ENCODE results near the gene BTBD16.

BTBD16 gene

DNA sequence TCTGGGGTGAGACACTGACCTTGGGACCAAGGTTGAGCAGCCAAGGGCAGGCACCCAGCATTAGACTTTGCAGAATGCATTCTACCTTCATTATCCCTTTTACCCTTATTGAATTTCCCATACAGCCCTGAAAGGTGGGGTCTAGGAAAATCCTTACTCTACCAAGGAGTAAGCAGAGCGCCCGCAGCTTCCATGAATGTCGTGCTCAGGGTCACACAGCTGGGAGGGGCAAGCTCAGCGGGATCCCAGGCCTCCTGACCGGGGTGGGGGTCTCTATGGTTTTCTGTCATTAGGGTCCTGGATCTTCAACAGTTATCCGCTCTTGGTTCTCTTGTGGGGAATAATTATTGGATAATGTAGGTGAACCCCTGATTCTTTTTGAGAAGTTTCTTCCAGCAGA is 30.7 kb upstream of the BTBD16 start:
- Mint-ChIP-seq H3K36me3 (ENCODE audit: low read depth) (no peaks in the 10 kb centered on the region), H3K4me1 (ENCODE audit: low read depth) (no peaks in the 10 kb centered on the region), H3K27ac (no peak overlapping the region), H3K27me3 (no peaks in the 10 kb centered on the region), H3K9me3 (no peaks in the 10 kb centered on the region), H3K4me3 (no peak overlapping the region)
- intact Hi-C loops (cut with micrococcal nuclease), result no loop called here

DNA sequence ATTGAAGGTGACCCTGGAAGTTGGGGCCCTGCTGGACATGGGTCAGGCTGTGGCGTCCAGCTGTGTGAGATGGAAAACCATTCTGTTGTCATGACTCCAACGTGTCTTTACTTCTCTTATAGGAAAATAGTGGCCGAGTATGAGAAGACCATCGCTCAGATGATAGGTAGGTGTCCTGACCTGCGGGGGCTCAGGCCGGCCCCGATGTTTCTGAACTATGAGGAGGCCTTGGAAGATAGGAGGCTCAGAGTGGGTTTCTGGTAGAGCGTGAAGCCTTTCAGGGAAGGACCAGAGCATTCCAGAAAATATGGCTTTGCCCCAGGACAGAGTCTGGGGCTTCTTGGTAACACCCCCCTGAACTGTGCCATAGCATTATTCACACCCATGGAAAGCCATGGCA is 29.3 kb upstream of the BTBD16 start:
- intact Hi-C loops (cut with micrococcal nuclease), result no loop called here
- Mint-ChIP-seq H3K4me1 (ENCODE audit: low read depth) (no peaks in the 10 kb centered on the region), H3K27ac (no peak overlapping the region), H3K4me3 (no peak overlapping the region), H3K27me3 (no peaks in the 10 kb centered on the region), H3K36me3 (ENCODE audit: low read depth) (no peaks in the 10 kb centered on the region), H3K9me3 (no peaks in the 10 kb centered on the region)

DNA sequence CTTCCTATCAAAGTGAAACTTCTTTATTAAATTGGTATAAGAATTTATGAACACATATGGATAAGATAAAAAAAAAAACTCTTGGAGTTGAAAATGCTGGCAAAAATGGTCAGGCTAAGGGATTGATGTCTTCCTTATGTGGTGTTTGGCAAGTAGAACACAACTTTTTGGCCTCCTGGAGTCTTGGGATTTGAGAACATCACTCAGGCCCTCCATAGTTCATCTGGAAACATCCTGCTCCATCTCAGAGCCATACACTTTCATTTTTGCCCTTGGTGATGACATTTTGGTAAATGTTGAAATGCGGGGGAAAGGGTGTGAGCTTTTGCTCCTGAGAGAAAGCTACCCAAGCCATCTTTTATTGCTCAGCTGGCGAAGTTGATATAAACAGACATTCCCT is 27.5 kb upstream of the BTBD16 start:
- Mint-ChIP-seq H3K4me1 (ENCODE audit: low read depth) (no peaks in the 10 kb centered on the region), H3K36me3 (ENCODE audit: low read depth) (no peaks in the 10 kb centered on the region), H3K9me3 (no peaks in the 10 kb centered on the region), H3K27ac (no peak overlapping the region), H3K4me3 (no peak overlapping the region), H3K27me3 (no peaks in the 10 kb centered on the region)
- intact Hi-C loops (cut with micrococcal nuclease), result no loop called here

DNA sequence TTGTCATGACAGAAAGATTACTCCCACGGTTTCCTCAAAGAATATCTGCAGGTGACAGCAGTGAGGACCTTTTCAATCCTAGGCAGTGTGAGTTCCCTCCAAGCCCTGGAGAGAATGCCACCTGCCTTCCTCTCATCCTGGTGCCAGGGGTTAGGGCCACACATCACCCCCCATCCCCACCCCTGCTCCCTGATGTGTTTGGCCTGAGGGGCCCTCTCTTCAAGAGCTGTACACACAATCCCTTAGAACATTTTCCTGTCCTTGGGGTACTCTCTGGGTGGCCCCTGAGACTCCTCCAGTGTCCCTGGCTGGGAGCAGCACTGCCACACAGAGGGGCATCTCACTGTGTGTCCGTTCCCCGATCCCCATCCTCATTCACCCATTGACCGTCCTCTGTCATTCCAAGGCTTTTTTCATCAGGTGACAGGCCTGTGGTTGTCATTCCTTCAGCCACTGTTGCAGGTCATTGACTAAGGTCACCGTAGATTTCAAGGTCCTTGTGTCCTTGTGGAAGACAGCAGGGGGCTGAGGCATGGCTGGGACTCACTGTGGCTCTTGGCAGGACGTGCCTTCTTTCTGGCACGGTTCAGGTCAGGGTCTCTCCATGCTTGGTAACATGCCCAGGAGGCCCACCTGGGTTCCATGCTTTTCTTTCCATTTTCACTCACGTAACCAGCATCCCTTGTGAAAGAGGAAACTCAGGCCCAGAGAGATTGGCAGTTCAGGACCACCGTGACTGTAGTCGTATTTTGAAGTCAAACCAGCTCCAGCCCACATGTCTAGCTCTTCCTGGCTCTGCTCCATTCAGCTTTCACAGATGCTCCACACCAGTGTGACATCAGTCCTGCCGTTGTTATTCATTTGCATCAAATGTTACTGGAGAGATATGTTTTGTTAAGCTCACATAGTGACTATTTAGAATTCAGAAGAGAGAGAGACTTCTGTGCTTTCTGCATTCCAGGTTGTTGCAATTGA is 26.8 kb upstream of the BTBD16 start:
- Mint-ChIP-seq H3K36me3 (ENCODE audit: low read depth) (no peaks in the 10 kb centered on the region), H3K27ac (no peak overlapping the region)
- intact Hi-C loops (cut with micrococcal nuclease), result no loop called here

DNA sequence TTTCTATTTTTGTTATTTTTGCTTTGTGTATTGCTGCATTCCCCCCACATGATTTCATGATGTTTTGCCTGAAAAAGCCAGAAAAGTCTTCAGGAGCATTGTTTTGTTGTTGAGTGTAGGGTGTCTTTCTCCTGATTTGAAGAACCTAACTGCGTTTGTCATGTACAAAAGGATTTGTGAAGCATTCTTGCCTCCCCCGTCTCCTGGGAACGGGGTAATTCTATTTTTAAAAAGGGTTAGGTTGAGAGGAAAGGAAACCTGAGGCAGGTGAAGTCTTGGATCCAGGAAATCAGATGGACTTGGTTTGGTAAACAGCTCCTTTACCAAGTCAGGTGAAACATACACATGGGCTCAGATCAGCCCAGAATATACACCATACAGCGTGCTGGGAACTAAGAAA is 26.0 kb upstream of the BTBD16 start:
- no peaks in the 10 kb centered on the region for H3K36me3 Mint-ChIP-seq (ENCODE audit: low read depth)
- H3K4me1 Mint-ChIP-seq (ENCODE audit: low read depth), result no peaks in the 10 kb centered on the region
- H3K27me3 Mint-ChIP-seq, result no peaks in the 10 kb centered on the region
- no peaks in the 10 kb centered on the region for H3K9me3 Mint-ChIP-seq
- H3K4me3 Mint-ChIP-seq, result no peak overlapping the region
- no peak overlapping the region for H3K27ac Mint-ChIP-seq
- intact Hi-C loops (cut with micrococcal nuclease), result no loop called here

More for the DNA sequence above, 26.8 kb upstream of the BTBD16 start:
- Mint-ChIP-seq H3K4me3 (no peak overlapping the region), H3K4me1 (ENCODE audit: low read depth) (no peaks in the 10 kb centered on the region), H3K27me3 (no peaks in the 10 kb centered on the region), H3K9me3 (no peaks in the 10 kb centered on the region)

DNA sequence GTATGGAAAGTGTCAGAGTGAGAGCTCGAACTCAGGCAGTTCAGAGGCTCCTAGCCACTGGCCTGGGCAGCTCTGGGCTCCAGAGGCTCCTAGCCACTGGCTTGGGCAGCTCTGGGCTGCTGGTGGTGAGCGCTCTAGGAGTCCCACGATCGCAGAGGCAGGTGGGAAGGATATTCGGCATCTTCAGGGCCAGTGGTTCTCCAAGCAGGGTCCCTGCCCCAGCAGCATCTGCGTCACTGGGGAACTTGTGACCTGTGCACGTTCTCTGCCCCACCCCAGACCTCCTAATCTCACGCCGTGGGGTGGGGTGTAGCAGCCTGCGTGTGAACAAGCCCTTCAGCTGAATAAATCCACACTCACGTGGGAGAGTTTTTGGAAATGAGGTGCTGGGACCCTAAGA is 25.2 kb upstream of the BTBD16 start:
- Mint-ChIP-seq H3K36me3 (ENCODE audit: low read depth) (no peaks in the 10 kb centered on the region), H3K4me3 (no peak overlapping the region), H3K27me3 (no peaks in the 10 kb centered on the region), H3K27ac (no peak overlapping the region), H3K4me1 (ENCODE audit: low read depth) (no peaks in the 10 kb centered on the region), H3K9me3 (no peaks in the 10 kb centered on the region)
- intact Hi-C loops (cut with micrococcal nuclease), result no loop called here

DNA sequence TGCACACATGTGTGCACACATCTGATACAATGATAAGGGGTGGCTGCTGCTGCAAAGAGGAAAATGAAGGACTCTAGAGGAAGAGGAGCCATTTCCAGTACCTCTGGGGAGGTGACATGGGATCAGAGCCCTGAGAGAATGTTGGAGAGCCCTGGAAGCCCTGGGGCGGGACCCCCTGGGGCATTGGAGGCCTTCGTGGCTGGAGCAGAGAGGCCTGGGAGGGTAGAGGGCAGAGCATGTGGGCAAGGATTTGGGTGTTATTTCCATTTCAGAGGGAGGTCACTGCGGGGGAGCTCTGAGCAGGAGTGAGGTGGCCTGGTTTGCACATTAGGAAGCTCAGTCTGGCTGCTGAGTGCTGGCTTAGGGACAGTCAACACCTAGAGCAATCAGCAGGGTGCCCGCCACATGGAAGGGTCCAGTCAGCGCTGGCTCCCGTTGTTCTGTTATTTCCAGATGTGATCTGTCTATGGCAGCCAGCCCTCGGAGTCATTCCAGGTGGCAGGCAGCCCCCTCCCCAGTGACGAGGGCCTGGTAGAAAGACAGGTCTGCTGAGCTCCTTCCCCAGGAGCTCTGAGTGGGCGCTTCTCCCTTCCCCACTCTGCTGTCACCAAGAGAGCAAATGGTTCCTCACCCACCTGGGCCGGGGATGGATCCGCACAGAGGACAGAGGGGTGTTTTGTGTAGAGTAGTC is 24.1 kb upstream of the BTBD16 start:
- no peaks in the 10 kb centered on the region for H3K9me3 Mint-ChIP-seq
- H3K4me3 Mint-ChIP-seq, result no peak overlapping the region
- no peaks in the 10 kb centered on the region for H3K36me3 Mint-ChIP-seq (ENCODE audit: low read depth)
- H3K27ac Mint-ChIP-seq, result no peak overlapping the region
- no peaks in the 10 kb centered on the region for H3K27me3 Mint-ChIP-seq
- H3K4me1 Mint-ChIP-seq (ENCODE audit: low read depth), result no peaks in the 10 kb centered on the region
- intact Hi-C loops (cut with micrococcal nuclease), result no loop called here

DNA sequence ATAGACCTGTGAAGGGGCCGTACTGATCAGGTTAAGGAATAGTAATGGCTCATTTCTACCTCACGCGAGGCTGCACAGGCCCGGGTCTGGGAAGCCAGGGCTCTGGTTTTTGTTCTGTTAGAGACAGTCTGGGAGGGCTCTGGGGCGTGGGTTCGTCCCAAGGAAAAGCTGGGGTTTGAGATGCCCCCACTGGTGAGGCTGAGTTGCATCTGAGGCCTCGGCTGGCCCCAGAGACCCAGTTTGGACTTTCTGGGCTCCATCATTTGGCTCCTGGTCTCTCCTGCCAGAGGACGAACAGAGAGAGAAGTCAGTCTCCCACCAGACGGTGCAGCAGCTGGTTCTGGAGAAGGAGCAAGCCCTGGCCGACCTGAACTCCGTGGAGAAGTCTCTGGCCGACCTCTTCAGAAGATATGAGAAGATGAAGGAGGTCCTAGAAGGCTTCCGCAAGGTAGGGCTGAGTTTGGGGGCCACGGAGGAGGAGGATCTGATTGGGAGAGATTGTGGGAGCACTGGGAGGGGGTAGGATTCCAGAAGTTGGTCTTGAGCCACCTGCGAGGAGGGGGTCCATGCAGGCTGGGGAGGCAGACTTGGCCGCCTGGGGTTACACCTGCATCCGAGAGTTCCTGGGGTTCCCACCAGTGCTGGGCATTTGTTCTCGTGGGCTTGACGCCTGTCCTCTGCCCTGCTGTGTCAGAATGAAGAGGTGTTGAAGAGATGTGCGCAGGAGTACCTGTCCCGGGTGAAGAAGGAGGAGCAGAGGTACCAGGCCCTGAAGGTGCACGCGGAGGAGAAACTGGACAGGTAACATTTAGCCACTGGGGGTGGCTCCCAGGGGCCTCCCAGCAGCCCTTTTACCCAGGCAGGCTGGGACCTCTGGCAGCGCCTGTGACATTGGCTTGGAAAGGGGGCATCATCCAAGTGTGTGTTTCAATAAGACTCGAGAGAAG is 22.5 kb upstream of the BTBD16 start:
- no peak overlapping the region for H3K4me3 Mint-ChIP-seq
- H3K27me3 Mint-ChIP-seq, result no peaks in the 10 kb centered on the region
- H3K4me1 Mint-ChIP-seq (ENCODE audit: low read depth), result no peaks in the 10 kb centered on the region
- no peak overlapping the region for H3K27ac Mint-ChIP-seq
- intact Hi-C loops (cut with micrococcal nuclease), result no loop called here
- H3K36me3 Mint-ChIP-seq (ENCODE audit: low read depth), result no peaks in the 10 kb centered on the region
- H3K9me3 Mint-ChIP-seq, result no peaks in the 10 kb centered on the region

DNA sequence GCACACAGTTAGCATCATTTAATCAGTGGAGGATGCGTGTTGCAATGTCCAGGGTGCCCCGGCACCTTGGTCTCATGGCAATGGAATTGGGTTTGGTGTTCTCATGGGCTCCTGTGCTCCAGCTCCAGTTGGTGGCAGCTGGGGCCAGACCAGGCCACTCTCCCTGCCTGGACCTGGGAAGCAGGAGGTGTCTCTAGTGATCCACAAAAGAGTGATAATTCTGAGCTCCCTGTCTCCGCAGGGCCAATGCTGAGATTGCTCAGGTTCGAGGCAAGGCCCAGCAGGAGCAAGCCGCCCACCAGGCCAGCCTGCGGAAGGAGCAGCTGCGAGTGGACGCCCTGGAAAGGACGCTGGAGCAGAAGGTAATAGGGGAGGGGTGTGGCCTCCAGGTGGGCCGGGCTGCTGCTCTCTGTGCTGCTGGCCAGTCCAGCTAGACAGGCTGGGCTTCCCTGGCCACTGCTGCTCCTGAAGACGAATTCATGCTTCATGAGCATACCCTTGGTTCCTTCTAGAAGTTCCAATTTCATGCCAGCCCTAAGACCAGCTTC is 21.7 kb upstream of the BTBD16 start:
- intact Hi-C loops (cut with micrococcal nuclease), result no loop called here
- Mint-ChIP-seq H3K27ac (no peak overlapping the region), H3K9me3 (no peaks in the 10 kb centered on the region), H3K36me3 (ENCODE audit: low read depth) (no peaks in the 10 kb centered on the region), H3K4me3 (no peak overlapping the region), H3K27me3 (no peaks in the 10 kb centered on the region), H3K4me1 (ENCODE audit: low read depth) (no peaks in the 10 kb centered on the region)

DNA sequence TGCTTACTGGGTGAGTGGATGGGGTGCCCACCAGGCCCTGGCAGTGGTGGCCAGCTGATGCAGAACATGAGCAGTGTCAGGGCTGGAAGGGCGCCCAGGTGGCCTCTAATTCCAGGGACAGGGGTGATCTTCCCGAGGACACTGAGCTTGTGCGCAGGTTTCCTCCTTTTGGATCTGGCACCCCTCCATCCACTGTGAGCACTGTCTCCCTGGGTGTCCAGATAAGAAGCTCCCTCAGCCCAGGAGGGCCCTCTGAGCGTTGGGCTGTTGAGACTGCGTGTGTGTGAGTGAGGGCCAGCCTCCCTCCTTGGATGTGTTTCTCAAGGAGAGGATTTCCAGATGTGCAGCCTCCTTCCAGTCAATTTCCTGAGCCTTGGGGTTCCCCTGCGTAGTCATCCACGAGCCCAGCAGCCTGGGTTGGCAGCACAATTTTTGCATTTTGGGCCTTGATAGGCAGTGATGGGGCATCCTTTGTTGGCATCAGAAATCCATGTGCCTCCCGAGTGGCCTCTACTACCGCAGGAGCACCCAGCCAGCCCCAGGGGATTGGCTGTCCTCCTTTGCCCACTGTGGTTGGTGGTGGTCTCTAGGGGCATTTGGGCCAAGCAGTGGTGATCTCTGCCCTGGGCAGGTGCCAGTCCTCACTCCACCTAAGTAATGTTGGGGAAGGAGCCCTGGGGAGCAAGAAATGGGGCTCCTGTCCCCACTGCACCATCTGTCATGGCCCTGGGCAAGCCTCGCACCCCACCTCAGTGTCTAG is 20.9 kb upstream of the BTBD16 start:
- Mint-ChIP-seq H3K4me1 (ENCODE audit: low read depth) (no peaks in the 10 kb centered on the region), H3K36me3 (ENCODE audit: low read depth) (no peaks in the 10 kb centered on the region), H3K9me3 (no peaks in the 10 kb centered on the region), H3K4me3 (no peak overlapping the region), H3K27me3 (no peaks in the 10 kb centered on the region), H3K27ac (no peak overlapping the region)
- intact Hi-C loops (cut with micrococcal nuclease), result no loop called here

DNA sequence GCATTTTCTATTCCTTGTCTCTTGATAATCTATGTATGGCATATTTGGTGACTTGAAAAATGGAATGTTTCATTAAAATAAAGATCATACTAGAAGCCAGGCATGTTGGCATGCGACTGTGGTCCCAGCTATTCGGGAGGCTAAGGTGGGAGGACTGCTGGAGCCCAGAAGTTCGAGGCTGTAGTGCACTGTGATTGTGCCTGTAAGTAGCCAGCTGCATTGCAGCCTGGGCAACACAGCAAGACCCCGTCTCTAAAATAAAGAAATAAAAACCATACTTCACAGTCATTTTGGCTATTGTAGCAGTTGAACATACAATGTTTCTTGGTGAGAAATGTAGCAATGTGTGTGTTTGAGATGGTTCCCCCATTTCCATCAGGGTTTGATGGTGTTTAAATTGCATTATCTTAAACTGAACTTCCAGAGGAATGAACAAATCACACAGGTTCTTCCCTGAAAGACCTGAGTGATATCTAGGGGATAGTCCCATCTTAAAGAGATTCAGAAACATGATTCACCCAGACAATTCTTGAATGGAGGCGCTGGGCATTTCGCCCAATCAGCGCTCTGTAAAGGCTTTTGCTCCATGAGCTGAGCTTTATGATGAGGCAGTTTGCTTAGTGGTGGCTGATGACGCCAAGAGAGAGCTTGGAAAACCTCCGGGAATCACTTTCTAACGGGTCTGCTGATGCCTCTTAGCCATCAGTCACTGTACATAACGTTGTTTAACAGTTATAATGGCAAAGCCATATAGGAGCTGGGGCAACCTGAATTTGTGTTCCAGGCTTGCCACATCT is 19.4 kb upstream of the BTBD16 start:
- H3K9me3 Mint-ChIP-seq, result no peaks in the 10 kb centered on the region
- H3K4me1 Mint-ChIP-seq (ENCODE audit: low read depth), result no peaks in the 10 kb centered on the region
- H3K36me3 Mint-ChIP-seq (ENCODE audit: low read depth), result no peaks in the 10 kb centered on the region
- H3K4me3 Mint-ChIP-seq, result no peak overlapping the region
- H3K27ac Mint-ChIP-seq, result no peak overlapping the region
- intact Hi-C loops (cut with micrococcal nuclease), result no loop called here
- H3K27me3 Mint-ChIP-seq, result no peaks in the 10 kb centered on the region

DNA sequence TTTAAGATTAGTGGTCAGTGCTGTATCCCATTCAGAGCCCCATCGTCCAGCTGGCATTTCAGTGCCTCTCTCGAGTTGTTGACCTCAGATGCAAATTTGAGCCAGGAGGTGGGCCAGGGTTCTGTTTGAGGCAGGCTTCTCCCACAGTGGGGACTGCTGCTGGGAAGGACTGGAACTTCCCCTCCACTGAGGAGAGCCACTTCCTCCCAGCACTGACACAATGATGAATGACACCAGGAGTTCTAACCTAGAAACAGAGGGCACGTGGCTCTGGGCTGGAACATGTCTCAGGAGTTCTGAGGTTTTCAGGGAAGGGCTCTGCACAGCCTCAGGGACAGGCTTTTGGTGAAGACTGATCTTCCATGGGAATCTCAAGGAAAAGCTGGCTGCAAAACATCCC is 18.3 kb upstream of the BTBD16 start:
- H3K36me3 Mint-ChIP-seq (ENCODE audit: low read depth), result no peaks in the 10 kb centered on the region
- H3K4me1 Mint-ChIP-seq (ENCODE audit: low read depth), result no peaks in the 10 kb centered on the region
- no peaks in the 10 kb centered on the region for H3K27me3 Mint-ChIP-seq

More for the DNA sequence above, 18.3 kb upstream of the BTBD16 start:
- intact Hi-C loops (cut with micrococcal nuclease), result no loop called here
- no peak overlapping the region for H3K4me3 Mint-ChIP-seq
- H3K27ac Mint-ChIP-seq, result no peak overlapping the region
- no peaks in the 10 kb centered on the region for H3K9me3 Mint-ChIP-seq

All from dendritic cell treated with granulocyte-macrophage colony-stimulating factor and Interleukin-4, amounts not matched to agents 40 ng/mL and 50 ng/mL, for 4 days (primary cell).